Measurements from ENCODE around the gene PTPN3. TPM values are rescaled to one million over a fixed set of nuclear protein-coding genes. Genes with fewer than 3 reads are reported as not detected.

Gene PTPN3
- total and polyA plus RNA-seq, 2 donors (not counting 1 experiment from before 2014, with no cell fraction given): 1.4 to 2.3 TPM

- TF ChIP-seq CTCF (conservative IDR thresholded peaks at IDR 0.05 in 1 of 2, IDR thresholded peaks at IDR 0.05 in 1 of 2; ENCODE audit: low read depth in 1 of 2, low read length in 2 of 2) (no peak), EZH2 (IDR thresholded peaks at IDR 0.05; ENCODE audit: low read length, missing control alignments) (no peak)
- DNase-seq (ENCODE audit: low read depth in 2 of 2): no peak
- H3K4me1 ChIP-seq (ENCODE audit: control insufficient read depth, extremely low read depth, insufficient read depth, low read length): no peaks in the 10 kb centered on the region
- no peak overlapping the region for H3K9ac ChIP-seq (ENCODE audit: insufficient read depth, low read length)
- H3K9me3 ChIP-seq (ENCODE audit: control insufficient read depth, insufficient read depth, low read depth, low read length): no peaks in the 10 kb centered on the region
- no peaks in the 10 kb centered on the region for H3K79me2 ChIP-seq (ENCODE audit: control insufficient read depth, insufficient read depth, low read length)
- no peak overlapping the region for H3K27ac ChIP-seq (ENCODE audit: insufficient read depth, low read length)
- H3K4me3 ChIP-seq (replicated peaks in 1 of 4; ENCODE audit: control extremely low read depth in 1 of 4, insufficient read depth in 1 of 4, low read depth in 3 of 4, low read length in 4 of 4): no peak overlapping the region
- no peaks in the 10 kb centered on the region for H3K27me3 ChIP-seq (ENCODE audit: control insufficient read depth, insufficient read depth, low read length)
- no peaks in the 10 kb centered on the region for H3K36me3 ChIP-seq (ENCODE audit: control insufficient read depth, insufficient read depth, low read length)
- H2AFZ ChIP-seq (ENCODE audit: low read length): no peak overlapping the region
- no peaks in the 10 kb centered on the region for H4K20me1 ChIP-seq (ENCODE audit: control insufficient read depth, extremely low read depth, insufficient read depth, low read length)
- no peak overlapping the region for H3K4me2 ChIP-seq (ENCODE audit: extremely low read depth, insufficient read depth, low read length)
Measured at GRCh38 chr9:109460576-109460975, 37.5 kb downstream of the PTPN3 start.

DNA sequence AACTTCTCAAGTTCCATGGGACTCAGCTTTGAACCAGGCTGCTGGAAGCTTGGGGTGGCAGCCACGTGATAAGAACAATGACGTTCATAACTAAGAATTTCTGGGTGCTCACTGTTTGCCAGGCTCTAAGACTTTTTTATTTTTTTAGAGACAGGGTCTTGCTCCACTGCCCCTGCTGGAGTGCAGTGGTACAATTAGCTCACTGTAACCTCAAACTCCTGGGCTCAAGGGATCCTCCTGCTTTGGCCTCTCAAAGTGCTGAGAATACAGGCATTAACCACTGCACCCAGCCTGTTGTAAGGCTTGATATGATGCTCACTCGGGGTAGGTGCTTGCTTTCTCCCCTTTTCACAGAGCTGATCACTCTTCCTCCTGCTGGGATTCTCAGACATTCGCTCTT, 38.7 kb downstream of the PTPN3 start:
- no peak overlapping the region for H3K4me3 ChIP-seq (replicated peaks in 1 of 4; ENCODE audit: control extremely low read depth in 1 of 4, insufficient read depth in 1 of 4, low read depth in 3 of 4, low read length in 4 of 4)
- no peak overlapping the region for H3K27ac ChIP-seq (ENCODE audit: insufficient read depth, low read length)
- H3K36me3 ChIP-seq (ENCODE audit: control insufficient read depth, insufficient read depth, low read length): no peaks in the 10 kb centered on the region
- no peaks in the 10 kb centered on the region for H3K4me1 ChIP-seq (ENCODE audit: control insufficient read depth, extremely low read depth, insufficient read depth, low read length)
- H3K4me2 ChIP-seq (ENCODE audit: extremely low read depth, insufficient read depth, low read length): no peak overlapping the region
- H3K9me3 ChIP-seq (ENCODE audit: control insufficient read depth, insufficient read depth, low read depth, low read length): no peaks in the 10 kb centered on the region
- TF ChIP-seq EZH2 (IDR thresholded peaks at IDR 0.05; ENCODE audit: low read length, missing control alignments) (no peak), CTCF (conservative IDR thresholded peaks at IDR 0.05 in 1 of 2, IDR thresholded peaks at IDR 0.05 in 1 of 2; ENCODE audit: low read depth in 1 of 2, low read length in 2 of 2) (no peak)
- H3K79me2 ChIP-seq (ENCODE audit: control insufficient read depth, insufficient read depth, low read length): no peaks in the 10 kb centered on the region
- H4K20me1 ChIP-seq (ENCODE audit: control insufficient read depth, extremely low read depth, insufficient read depth, low read length): no peaks in the 10 kb centered on the region
- DNase-seq (ENCODE audit: low read depth in 2 of 2): no peak
- no peaks in the 10 kb centered on the region for H3K27me3 ChIP-seq (ENCODE audit: control insufficient read depth, insufficient read depth, low read length)
- no peak overlapping the region for H2AFZ ChIP-seq (ENCODE audit: low read length)
- no peak overlapping the region for H3K9ac ChIP-seq (ENCODE audit: insufficient read depth, low read length)

DNA sequence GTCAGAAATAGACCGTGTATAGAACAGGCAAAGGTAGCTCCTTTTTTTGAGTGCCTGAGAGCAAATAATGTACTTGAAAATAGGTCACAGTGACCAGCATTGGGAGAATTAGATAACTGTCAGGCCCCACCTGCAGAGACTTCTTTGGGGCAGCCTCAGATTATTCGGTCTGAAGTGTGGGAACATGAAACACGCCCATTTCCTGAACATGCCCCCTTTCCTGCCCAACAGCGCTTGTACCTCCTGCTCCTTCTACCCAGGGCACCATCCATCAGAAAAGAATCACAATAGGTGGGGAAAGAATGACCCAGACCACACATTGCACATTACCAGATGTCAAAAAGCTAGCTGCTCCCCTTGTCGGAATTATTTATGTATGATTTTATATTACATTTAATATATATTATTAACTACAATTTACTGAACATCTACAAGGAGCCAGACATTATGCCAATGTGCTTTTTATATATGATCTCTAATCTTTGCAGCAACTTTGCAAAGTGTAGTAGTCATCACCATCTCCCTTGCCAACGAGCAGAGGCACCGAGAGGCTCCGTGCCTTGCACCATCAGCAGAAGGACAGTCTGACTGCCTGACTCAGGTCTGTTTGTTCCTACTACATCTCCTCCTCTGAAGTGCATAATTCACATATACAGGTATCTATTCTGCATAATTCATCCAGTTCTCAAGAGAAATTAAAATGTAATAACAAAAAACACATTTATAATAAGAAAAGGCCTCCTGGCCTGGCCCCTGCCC, 39.5 kb downstream of the PTPN3 start:
- no peaks in the 10 kb centered on the region for H4K20me1 ChIP-seq (ENCODE audit: control insufficient read depth, extremely low read depth, insufficient read depth, low read length)
- no peaks in the 10 kb centered on the region for H3K79me2 ChIP-seq (ENCODE audit: control insufficient read depth, insufficient read depth, low read length)
- no peak overlapping the region for H3K4me2 ChIP-seq (ENCODE audit: extremely low read depth, insufficient read depth, low read length)
- no peaks in the 10 kb centered on the region for H3K4me1 ChIP-seq (ENCODE audit: control insufficient read depth, extremely low read depth, insufficient read depth, low read length)
- H3K27ac ChIP-seq (ENCODE audit: insufficient read depth, low read length): no peak overlapping the region
- no peak overlapping the region for H2AFZ ChIP-seq (ENCODE audit: low read length)
- no peaks in the 10 kb centered on the region for H3K9me3 ChIP-seq (ENCODE audit: control insufficient read depth, insufficient read depth, low read depth, low read length)
- no peak for DNase-seq (ENCODE audit: low read depth in 2 of 2)
- H3K27me3 ChIP-seq (ENCODE audit: control insufficient read depth, insufficient read depth, low read length): no peaks in the 10 kb centered on the region
- TF ChIP-seq EZH2 (IDR thresholded peaks at IDR 0.05; ENCODE audit: low read length, missing control alignments) (no peak), CTCF (conservative IDR thresholded peaks at IDR 0.05 in 1 of 2, IDR thresholded peaks at IDR 0.05 in 1 of 2; ENCODE audit: low read depth in 1 of 2, low read length in 2 of 2) (no peak)
- no peaks in the 10 kb centered on the region for H3K36me3 ChIP-seq (ENCODE audit: control insufficient read depth, insufficient read depth, low read length)
- no peak overlapping the region for H3K4me3 ChIP-seq (replicated peaks in 1 of 4; ENCODE audit: control extremely low read depth in 1 of 4, insufficient read depth in 1 of 4, low read depth in 3 of 4, low read length in 4 of 4)
- H3K9ac ChIP-seq (ENCODE audit: insufficient read depth, low read length): no peak overlapping the region
